Left lung (tissue), 10 donors: ENCODE results near the gene RASA3. TPM values are rescaled to one million over a fixed set of nuclear protein-coding genes. Genes with fewer than 3 reads are reported as not detected.

Source experiments
- ATAC-seq: fragments of 200-7000 bp; cut with Tn5 transposase; one replicate; pipeline ENCODE4 v1.9.1; 2020; ENCODE audit warnings: moderate library complexity
- DNase-seq, 4 donors: peaks; one replicate each; pipeline ENCODE4 v3.0.0-alpha.2; 2013 to 2020
- H3K27ac ChIP-seq, 2 donors: fragments of 200-600 bp; sonication (generic) in 1 of 2; one replicate each; pipeline versions ENCODE4 v1.5.0 to v1.8.0; 2020 to 2021
- H3K27me3 ChIP-seq, 2 donors: fragments of 200-600 bp; sonication (generic) in 1 of 2; one replicate each; pipeline versions ENCODE4 v1.5.0 to v1.8.0; 2020 to 2021
- H3K36me3 ChIP-seq, 2 donors: fragments of 200-600 bp; sonication (generic) in 1 of 2; one replicate each; pipeline versions ENCODE4 v1.5.0 to v1.8.0; 2020 to 2021
- H3K4me1 ChIP-seq, 2 donors: fragments of 200-600 bp; one replicate each; pipeline ENCODE4 v1.8.0; 2021
- H3K4me3 ChIP-seq, 2 donors: fragments of 200-600 bp; sonication (generic) in 1 of 2; one replicate each; pipeline versions ENCODE4 v1.5.0 to v1.8.0; 2020 to 2021; ENCODE audit warnings: mild to moderate bottlenecking in 1 of 2
- H3K9me3 ChIP-seq, 2 donors: fragments of 200-600 bp; sonication (generic) in 1 of 2; one replicate each; pipeline versions ENCODE4 v1.5.0 to v1.8.0; 2020 to 2021
- intact Hi-C, 2 donors: fragments of 100-400 bp; cut with DNase I; formaldehyde crosslinking; loops; one replicate each; pipeline versions ENCODE4 v1.11.2 to v1.14.2; 2022
- polyA plus RNA-seq, 6 donors: library from polyadenylated mRNA; unstranded; fragments of 120-200 nt; gene quantifications; one replicate each; pipeline ENCODE4 v1.2.1, GENCODE V29; 2013; ENCODE audit not compliant: insufficient read length in 6 of 6
- total RNA-seq, 2 donors: library from RNA; stranded (reverse); fragmentation: NEBNext Ultra II Directional; extraction: Animal tissue kit (Norgen Biotek cat#: 25700); gene quantifications; one replicate each; pipeline ENCODE4 v1.2.1, GENCODE V29; 2021
- TF ChIP-seq, protein P1 (sequence below), 2 donors: fragments of 200-600 bp; sonication (generic) in 1 of 2; IDR thresholded peaks; one replicate each; pipeline versions ENCODE4 v1.5.0 to v1.8.0; 2021; ENCODE audit warnings: antibody characterized with exemption in 2 of 2
- donor health status: DM: no; HTN: yes; CAD: no.
- donor health status: DM: no; HTN: no; CAD: no.

The RASA3 gene
- total and polyA plus RNA-seq, 8 donors, result 11.4 to 22.2 (median 12.7) TPM

DNA sequence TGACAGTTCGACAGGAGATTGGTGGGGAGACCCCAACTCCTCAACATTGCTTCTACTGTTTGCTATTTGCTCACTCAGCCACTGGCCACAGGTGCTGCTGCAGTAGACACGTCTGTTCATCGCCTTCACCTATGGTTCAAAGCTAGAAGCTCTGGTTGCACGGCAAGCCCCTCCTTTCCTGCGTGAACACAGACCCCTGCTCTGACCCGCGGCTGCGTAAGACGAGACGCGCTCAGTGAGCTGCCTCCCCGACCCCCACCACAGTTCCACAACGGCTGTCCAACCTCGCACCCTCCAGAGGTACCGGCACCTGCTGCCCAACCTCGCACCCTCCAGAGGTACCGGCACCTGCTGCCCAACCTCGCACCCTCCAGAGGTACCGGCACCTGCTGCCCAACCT, 6.8 kb downstream of the RASA3 start:
- TF ChIP-seq, protein P1, sequence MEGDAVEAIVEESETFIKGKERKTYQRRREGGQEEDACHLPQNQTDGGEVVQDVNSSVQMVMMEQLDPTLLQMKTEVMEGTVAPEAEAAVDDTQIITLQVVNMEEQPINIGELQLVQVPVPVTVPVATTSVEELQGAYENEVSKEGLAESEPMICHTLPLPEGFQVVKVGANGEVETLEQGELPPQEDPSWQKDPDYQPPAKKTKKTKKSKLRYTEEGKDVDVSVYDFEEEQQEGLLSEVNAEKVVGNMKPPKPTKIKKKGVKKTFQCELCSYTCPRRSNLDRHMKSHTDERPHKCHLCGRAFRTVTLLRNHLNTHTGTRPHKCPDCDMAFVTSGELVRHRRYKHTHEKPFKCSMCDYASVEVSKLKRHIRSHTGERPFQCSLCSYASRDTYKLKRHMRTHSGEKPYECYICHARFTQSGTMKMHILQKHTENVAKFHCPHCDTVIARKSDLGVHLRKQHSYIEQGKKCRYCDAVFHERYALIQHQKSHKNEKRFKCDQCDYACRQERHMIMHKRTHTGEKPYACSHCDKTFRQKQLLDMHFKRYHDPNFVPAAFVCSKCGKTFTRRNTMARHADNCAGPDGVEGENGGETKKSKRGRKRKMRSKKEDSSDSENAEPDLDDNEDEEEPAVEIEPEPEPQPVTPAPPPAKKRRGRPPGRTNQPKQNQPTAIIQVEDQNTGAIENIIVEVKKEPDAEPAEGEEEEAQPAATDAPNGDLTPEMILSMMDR (IDR thresholded peaks at IDR 0.05), result no peak
- H3K9me3 ChIP-seq, result no peaks in the 10 kb centered on the region
- no peak for ATAC-seq
- no peak overlapping the region for H3K4me3 ChIP-seq
- no peak overlapping the region for H3K27ac ChIP-seq
- H3K4me1 ChIP-seq, result peaks cover 23 to 78% of the 10 kb centered on the region in 2 donors
- H3K27me3 ChIP-seq, result peaks cover 0 to 10% of the 10 kb centered on the region in 2 donors
- peak in 1 of 4 donors; percentile 66 for DNase-seq
- intact Hi-C loops, result loop anchor here in 1 of 2 donors (10.0 kb wide), 1 partner anchor 61 kb away; no protein-coding TSS in a partner anchor
- no peaks in the 10 kb centered on the region for H3K36me3 ChIP-seq

DNA sequence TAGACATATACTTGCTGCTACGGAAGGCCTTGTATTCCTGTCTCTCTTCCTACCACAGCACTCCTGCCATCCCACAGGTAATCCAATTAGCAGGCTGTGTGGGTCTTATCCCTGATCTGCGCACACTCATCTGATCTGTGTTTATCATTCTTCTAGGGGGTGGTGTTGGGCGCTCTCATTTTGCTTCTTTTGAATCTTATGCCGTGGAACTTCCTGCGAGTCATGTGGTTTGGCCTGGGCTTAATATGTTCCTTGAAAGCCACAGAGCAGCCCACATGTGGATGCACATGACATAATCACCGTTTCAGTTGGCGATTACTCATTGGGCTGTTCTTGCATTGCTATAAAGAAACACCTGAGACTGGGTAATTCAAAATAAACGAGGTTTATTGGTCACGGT, 7.5 kb downstream of the RASA3 start:
- peaks cover 17 to 74% of the 10 kb centered on the region in 2 donors for H3K4me1 ChIP-seq
- intact Hi-C loops, result loop anchor here in 1 of 2 donors (10.0 kb wide), 1 partner anchor 60 kb away; no protein-coding TSS in a partner anchor

DNA sequence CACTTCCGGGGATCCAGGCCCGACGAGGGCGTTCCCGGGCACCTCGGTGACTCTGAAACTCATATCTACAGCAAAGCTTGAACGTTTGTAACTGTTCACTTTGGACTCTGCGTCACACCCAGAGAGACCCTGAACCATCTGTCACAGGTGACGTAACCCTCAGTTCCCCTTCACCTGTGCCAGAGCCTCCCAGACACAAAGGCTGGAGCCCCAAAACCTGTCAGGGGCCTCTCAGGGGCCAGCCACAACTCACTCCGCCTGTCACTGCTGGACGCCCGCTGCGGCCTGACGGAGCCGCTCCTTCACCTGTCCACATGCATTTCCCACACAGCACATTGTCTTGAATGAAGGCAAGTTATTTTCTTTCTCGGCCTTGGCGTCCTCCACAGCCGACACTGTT, 8.0 kb downstream of the RASA3 start:
- Histone ChIP-seq H3K9me3 (no peaks in the 10 kb centered on the region), H3K36me3 (no peaks in the 10 kb centered on the region), H3K27ac (no peak overlapping the region), H3K27me3 (no peaks in the 10 kb centered on the region), H3K4me1 (peaks cover 12 to 69% of the 10 kb centered on the region in 2 donors), H3K4me3 (no peak overlapping the region)
- ATAC-seq, result no peak
- TF ChIP-seq, protein P1 (IDR thresholded peaks at IDR 0.05), result no peak
- DNase-seq, result peak in 1 of 4 donors; percentile 50
- intact Hi-C loops, result loop anchor here in 1 of 2 donors (10.0 kb wide), 1 partner anchor 60 kb away; no protein-coding TSS in a partner anchor

More for the DNA sequence above, 7.5 kb downstream of the RASA3 start:
- Histone ChIP-seq H3K36me3 (no peaks in the 10 kb centered on the region), H3K4me3 (no peak overlapping the region), H3K27me3 (peaks cover 0 to 3% of the 10 kb centered on the region in 2 donors), H3K27ac (no peak overlapping the region), H3K9me3 (no peaks in the 10 kb centered on the region)
- ATAC-seq (no peak), DNase-seq (no peak)
- TF ChIP-seq, protein P1 (IDR thresholded peaks at IDR 0.05), result no peak

DNA sequence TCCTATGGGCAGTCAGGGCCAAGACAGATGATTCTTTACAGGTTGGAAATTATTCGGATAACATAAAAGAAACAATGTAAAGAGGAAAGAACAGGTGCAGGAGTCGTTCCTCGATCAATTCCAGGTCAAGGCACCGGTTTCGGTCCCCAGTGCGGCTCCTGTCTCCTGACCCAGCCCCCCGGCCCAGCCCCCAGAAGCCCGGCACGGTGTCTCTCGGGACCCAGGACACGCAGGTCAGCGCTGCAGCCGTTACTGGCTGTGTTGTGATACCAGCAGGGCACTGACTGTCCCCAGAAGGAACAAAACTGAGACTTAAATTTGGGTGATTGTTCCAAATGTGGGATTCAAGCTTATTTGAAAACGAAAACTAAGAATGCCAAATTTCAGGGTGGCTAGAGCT, 8.5 kb downstream of the RASA3 start:
- DNase-seq, result peak in 1 of 4 donors; percentile 73
- Histone ChIP-seq H3K4me3 (no peak overlapping the region), H3K36me3 (no peaks in the 10 kb centered on the region), H3K4me1 (peaks cover 8 to 69% of the 10 kb centered on the region in 2 donors), H3K9me3 (no peaks in the 10 kb centered on the region), H3K27me3 (no peaks in the 10 kb centered on the region), H3K27ac (no peak overlapping the region)
- ATAC-seq, result no peak
- TF ChIP-seq, protein P1 (IDR thresholded peaks at IDR 0.05), result no peak
- intact Hi-C loops, result loop anchor here in 1 of 2 donors (10.0 kb wide), 1 partner anchor 59 kb away; no protein-coding TSS in a partner anchor

DNA sequence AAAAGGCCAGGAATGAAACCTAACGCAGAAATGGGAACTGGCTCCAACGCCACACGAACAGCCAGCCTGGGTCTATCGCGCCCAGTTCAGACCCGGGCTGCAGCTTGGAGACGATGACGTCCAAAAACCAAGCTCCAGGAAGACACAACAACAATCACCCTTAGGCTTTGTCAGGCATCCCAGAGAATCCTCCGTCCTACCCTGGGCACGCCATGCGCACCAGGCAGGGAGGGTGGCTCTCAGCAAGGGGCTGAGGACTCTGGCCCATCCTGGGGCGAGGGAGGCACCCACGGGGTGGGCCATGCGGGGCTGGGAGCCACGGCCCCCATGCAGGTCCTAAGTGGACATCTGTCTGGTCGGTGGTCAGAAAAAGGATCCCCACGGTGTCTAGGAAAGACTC, 9.0 kb downstream of the RASA3 start:
- Histone ChIP-seq H3K4me1 (peaks cover 3 to 69% of the 10 kb centered on the region in 2 donors), H3K27ac (no peak overlapping the region), H3K36me3 (no peaks in the 10 kb centered on the region), H3K4me3 (no peak overlapping the region), H3K9me3 (no peaks in the 10 kb centered on the region), H3K27me3 (no peaks in the 10 kb centered on the region)
- intact Hi-C loops, result loop anchor here in 1 of 2 donors (10.0 kb wide), 1 partner anchor 59 kb away; no protein-coding TSS in a partner anchor
- DNase-seq (peak in 1 of 4 donors; percentile 55), ATAC-seq (no peak)
- TF ChIP-seq, protein P1 (IDR thresholded peaks at IDR 0.05), result no peak
